HCT116 (cell line): ENCODE data around the gene MCM8. TPM values are rescaled to one million over a fixed set of nuclear protein-coding genes. Genes with fewer than 3 reads are reported as not detected.

ENCODE experiments used
- ATAC-seq: fragments of 200-7000 bp; cut with Tn5 transposase; 2 replicates; pipeline ENCODE4 v1.9.1; 2020; ENCODE audit warnings: mild to moderate bottlenecking, moderate library complexity
- BruUV-seq: library from RNA; stranded (reverse); fragments of 400-500 nt; replicated peaks from 2 replicates; lab custom pipeline; 2021; lab: Mats Ljungman, UMichigan
- CTCF ChIA-PET: fragments of 300-600 bp; sonication (Branson Sonifier 250); formaldehyde crosslinking; loops from one replicate; lab custom pipeline; 2021; ENCODE audit warnings: antibody characterized with exemption; lab: Charles Lee
- POLR2A ChIA-PET: fragments of 300-600, 350-600 bp; sonication (Branson Sonifier 250); formaldehyde crosslinking; loops from one replicate; lab custom pipeline; 2021; ENCODE audit warnings: antibody characterized with exemption; lab: Charles Lee
- RAD21 ChIA-PET, 2 experiments: fragments of 300-600 bp; sonication (Branson Sonifier 250); formaldehyde crosslinking; loops; one replicate each; lab custom pipeline; 2023; ENCODE audit warnings: low total read pairs in 2 of 2; ENCODE audit not compliant: uncharacterized antibody in 2 of 2, unreplicated experiment in 2 of 2, low non-redundant PET in 1 of 2; lab: Charles Lee
- DNase-seq: peaks from one replicate; pipeline ENCODE4 v3.0.0-alpha.2; 2010; ENCODE audit warnings: low read depth, low spot score
- H2AFZ ChIP-seq: fragments of 200-600 bp; shearing (Covaris generic), sonication (generic); 2 replicates; pipeline ENCODE4 v1.6.1; 2017; ENCODE audit warnings: low read depth, mixed run types, mixed read lengths, antibody characterized with exemption, low read length; ENCODE audit not compliant: poor library complexity, severe bottlenecking
- H3K27ac ChIP-seq: 2 replicates; pipeline ENCODE4 v1.5.1; 2012; ENCODE audit warnings: low read depth, low read length
- H3K27me3 ChIP-seq: fragments of 200-600 bp; sonication (generic); 2 replicates; pipeline ENCODE4 v1.6.1; 2016; ENCODE audit warnings: mixed run types, low read length, mixed read lengths; ENCODE audit not compliant: insufficient read depth
- H3K36me3 ChIP-seq, 2 experiments: fragments of 200-500 bp in 1 of 2; fragments of 200-600 bp in 1 of 2; sonication (Bioruptor generic) in 1 of 2; sonication (generic) in 1 of 2; 2 replicates each; pipeline versions ENCODE4 v1.5.1 to v1.6.1; 2014 to 2016; ENCODE audit warnings: low read length in 2 of 2, inconsistent platforms in 1 of 2, mixed read lengths in 1 of 2, mixed run types in 1 of 2; ENCODE audit not compliant: insufficient read depth in 2 of 2, control insufficient read depth in 1 of 2
- H3K4me1 ChIP-seq, 2 experiments: fragments of 200-600 bp in 1 of 2; sonication (generic) in 1 of 2; 2 replicates each; pipeline versions ENCODE4 v1.5.1 to v1.6.1; 2012 to 2017; ENCODE audit warnings: low read length in 2 of 2, inconsistent platforms in 1 of 2, mild to moderate bottlenecking in 1 of 2, mixed read lengths in 1 of 2, mixed run types in 1 of 2, moderate library complexity in 1 of 2; ENCODE audit not compliant: insufficient read depth in 2 of 2, control insufficient read depth in 1 of 2
- H3K4me2 ChIP-seq: fragments of 200-600 bp; sonication (generic); 2 replicates; pipeline ENCODE4 v1.6.1; 2017; ENCODE audit warnings: mixed run types, low read length, mixed read lengths
- H3K4me3 ChIP-seq, 2 experiments: fragments of 200-600 bp in 1 of 2; sonication (generic) in 1 of 2; replicated peaks in 1 of 2; 2 replicates each; pipeline ENCODE4 v1.5.1; 2011 to 2016; ENCODE audit warnings: low read length in 2 of 2, control low read depth in 1 of 2, low read depth in 1 of 2, mild to moderate bottlenecking in 1 of 2, mixed read lengths in 1 of 2, mixed run types in 1 of 2
- H3K79me2 ChIP-seq: fragments of 200-600 bp; sonication (generic); 2 replicates; pipeline ENCODE4 v1.6.1; 2017; ENCODE audit warnings: mild to moderate bottlenecking, mixed run types, low read length, moderate library complexity, mixed read lengths; ENCODE audit not compliant: insufficient read depth
- H3K9ac ChIP-seq: fragments of 200-600 bp; sonication (generic); 2 replicates; pipeline ENCODE4 v1.6.1; 2016; ENCODE audit warnings: low read length, mixed read lengths
- H3K9me2 ChIP-seq: fragments of 200-600 bp; sonication (generic), shearing (Covaris generic); 2 replicates; pipeline ENCODE4 v1.6.1; 2017; ENCODE audit warnings: mixed run types, mild to moderate bottlenecking, moderate library complexity; ENCODE audit not compliant: insufficient read depth
- H3K9me3 ChIP-seq, 2 experiments: fragments of 200-500 bp in 1 of 2; fragments of 200-600 bp in 1 of 2; sonication (Bioruptor generic) in 1 of 2; sonication (generic) in 1 of 2; 2 replicates each; pipeline ENCODE4 v1.6.1; 2014 to 2017; ENCODE audit warnings: low read length in 2 of 2, mixed read lengths in 2 of 2, inconsistent platforms in 1 of 2, low read depth in 1 of 2, mild to moderate bottlenecking in 1 of 2, mixed run types in 1 of 2, moderate library complexity in 1 of 2; ENCODE audit not compliant: control insufficient read depth in 1 of 2, insufficient read depth in 1 of 2
- H4K20me1 ChIP-seq: fragments of 200-600 bp; sonication (generic), shearing (Covaris generic); 2 replicates; pipeline ENCODE4 v1.6.1; 2017; ENCODE audit warnings: mixed run types, mild to moderate bottlenecking, moderate library complexity; ENCODE audit not compliant: insufficient read depth
- CEBPB ChIP-seq: IDR thresholded peaks from 2 replicates; pipeline ENCODE4 v1.6.1; 2012; ENCODE audit warnings: low read depth
- CTCF ChIP-seq, 3 experiments: fragments of 200-600 bp in 1 of 3; sonication (generic) in 1 of 3; IDR thresholded peaks in 2 of 3; conservative IDR thresholded peaks in 1 of 3; 2 replicates each; pipeline ENCODE4 v1.5.1; 2012 to 2017; ENCODE audit warnings: low read depth in 2 of 3, low read length in 2 of 3, antibody characterized with exemption in 1 of 3, borderline replicate concordance in 1 of 3, control low read depth in 1 of 3, mild to moderate bottlenecking in 1 of 3, mixed read lengths in 1 of 3, mixed run types in 1 of 3, moderate library complexity in 1 of 3; ENCODE audit not compliant: insufficient read depth in 1 of 3
- ELF1 ChIP-seq: IDR thresholded peaks from 2 replicates; pipeline ENCODE4 v1.6.1; 2012; ENCODE audit warnings: low read depth, borderline replicate concordance
- EZH2 ChIP-seq: fragments of 200-600 bp; sonication (generic); IDR thresholded peaks from 2 replicates; pipeline ENCODE4 v1.6.1; 2017; ENCODE audit warnings: antibody characterized with exemption, mixed run types
- POLR2A ChIP-seq: IDR thresholded peaks from 2 replicates; pipeline ENCODE4 v1.7.0; 2011; ENCODE audit warnings: borderline replicate concordance; ENCODE audit not compliant: insufficient read depth, insufficient read length; ENCODE audit errors: extremely low read depth
- RAD21 ChIP-seq: IDR thresholded peaks from 2 replicates; pipeline ENCODE4 v1.6.1; 2012; ENCODE audit warnings: low read depth, mild to moderate bottlenecking
- REST ChIP-seq: IDR thresholded peaks from 2 replicates; pipeline ENCODE4 v1.6.1; 2012; ENCODE audit warnings: low read depth
- SP1 ChIP-seq: IDR thresholded peaks from 2 replicates; pipeline ENCODE4 v1.6.1; 2012; ENCODE audit warnings: low read depth
- ZNF274 ChIP-seq: fragments of 200-500 bp; sonication (Bioruptor generic); IDR thresholded peaks from 2 replicates; pipeline ENCODE4 v1.6.1; 2014; ENCODE audit warnings: mild to moderate bottlenecking, low read depth, low read length, inconsistent platforms
- intact Hi-C: fragments of 100-400 bp; cut with micrococcal nuclease; formaldehyde crosslinking; loops from 2 replicates; pipeline ENCODE4 v1.10.0; 2022
- total RNA-seq: library from RNA; stranded (reverse); gene quantifications from one replicate; pipeline ENCODE4 v1.2.1, GENCODE V29; 2021; ENCODE audit not compliant: unreplicated experiment
- TF ChIP-seq, protein P1 (sequence below): IDR thresholded peaks from 2 replicates; pipeline ENCODE4 v1.6.1; 2012
- TF ChIP-seq, protein P2 (sequence below): IDR thresholded peaks from 2 replicates; pipeline ENCODE4 v1.6.1; 2011; ENCODE audit warnings: mild to moderate bottlenecking, low read length, moderate library complexity; ENCODE audit not compliant: insufficient replicate concordance; ENCODE audit errors: extremely low read depth

The MCM8 gene
- total RNA-seq, 1 experiment from 2014 or later, result 21.9 TPM

- Histone ChIP-seq H4K20me1 (peaks cover 4% of the 10 kb centered on the region; the same call in 1 of the 2 replicates), H3K9me3 (peaks cover 0 to 8% of the 10 kb centered on the region in 2 experiments; a peak in 1 of 4 replicates), H3K36me3 (peaks cover 23 to 34% of the 10 kb centered on the region in 2 experiments), H3K27me3 (no peaks in the 10 kb centered on the region), H3K4me2 (no peak overlapping the region), H3K4me1 (no peaks in the 10 kb centered on the region), H3K9me2 (no peaks in the 10 kb centered on the region), H3K9ac (no peak overlapping the region)
- DNase-seq (no peak), ATAC-seq (no peak)
- ChIA-PET POLR2A (no interaction called here), CTCF (no interaction called here)
- intact Hi-C loops, result no loop called here
- no peak for TF ChIP-seq CEBPB
- TF ChIP-seq, protein P1, sequence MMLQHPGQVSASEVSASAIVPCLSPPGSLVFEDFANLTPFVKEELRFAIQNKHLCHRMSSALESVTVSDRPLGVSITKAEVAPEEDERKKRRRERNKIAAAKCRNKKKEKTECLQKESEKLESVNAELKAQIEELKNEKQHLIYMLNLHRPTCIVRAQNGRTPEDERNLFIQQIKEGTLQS, result no peak
- TF ChIP-seq, all 23 proteins: peak for 0
- Histone ChIP-seq H3K4me3 (no peak overlapping the region), H2AFZ (no peak overlapping the region), H3K27ac (no peak overlapping the region), H3K79me2 (peaks cover 73% of the 10 kb centered on the region)
- RAD21 ChIA-PET, result no interaction called here
- no TSS peak for BruUV-seq
Observed at GRCh38 chr20:6026051-6026450, 75.6 kb downstream of the MCM8 start.

GRCh38 chr20:6028818-6029217, 78.4 kb downstream of the MCM8 start:
- Histone ChIP-seq H4K20me1 (peaks cover 10% of the 10 kb centered on the region; the same call in 1 of the 2 replicates), H3K9me3 (peaks cover 0 to 8% of the 10 kb centered on the region in 2 experiments; a peak in 1 of 4 replicates), H3K36me3 (peaks cover 16 to 25% of the 10 kb centered on the region in 2 experiments), H3K9ac (no peak overlapping the region), H3K4me3 (no peak overlapping the region), H3K4me1 (no peaks in the 10 kb centered on the region), H3K4me2 (no peak overlapping the region), H2AFZ (no peak overlapping the region), H3K27ac (no peak overlapping the region), H3K9me2 (no peaks in the 10 kb centered on the region), H3K79me2 (peaks cover 58% of the 10 kb centered on the region), H3K27me3 (no peaks in the 10 kb centered on the region)
- BruUV-seq, result no TSS peak
- DNase-seq (no peak), ATAC-seq (no peak)
- intact Hi-C loops, result no loop called here
- RAD21 ChIA-PET, result no interaction called here
- POLR2A ChIA-PET, result no interaction called here
- CTCF ChIA-PET, result no interaction called here
- no peak for TF ChIP-seq ELF1
- no peak for TF ChIP-seq RAD21
- no peak for TF ChIP-seq CEBPB
- TF ChIP-seq EZH2, result no peak
- TF ChIP-seq REST, result no peak
- TF ChIP-seq POLR2A, result no peak
- no peak for TF ChIP-seq SP1
- TF ChIP-seq, protein P1, result no peak
- TF ChIP-seq, protein P2, sequence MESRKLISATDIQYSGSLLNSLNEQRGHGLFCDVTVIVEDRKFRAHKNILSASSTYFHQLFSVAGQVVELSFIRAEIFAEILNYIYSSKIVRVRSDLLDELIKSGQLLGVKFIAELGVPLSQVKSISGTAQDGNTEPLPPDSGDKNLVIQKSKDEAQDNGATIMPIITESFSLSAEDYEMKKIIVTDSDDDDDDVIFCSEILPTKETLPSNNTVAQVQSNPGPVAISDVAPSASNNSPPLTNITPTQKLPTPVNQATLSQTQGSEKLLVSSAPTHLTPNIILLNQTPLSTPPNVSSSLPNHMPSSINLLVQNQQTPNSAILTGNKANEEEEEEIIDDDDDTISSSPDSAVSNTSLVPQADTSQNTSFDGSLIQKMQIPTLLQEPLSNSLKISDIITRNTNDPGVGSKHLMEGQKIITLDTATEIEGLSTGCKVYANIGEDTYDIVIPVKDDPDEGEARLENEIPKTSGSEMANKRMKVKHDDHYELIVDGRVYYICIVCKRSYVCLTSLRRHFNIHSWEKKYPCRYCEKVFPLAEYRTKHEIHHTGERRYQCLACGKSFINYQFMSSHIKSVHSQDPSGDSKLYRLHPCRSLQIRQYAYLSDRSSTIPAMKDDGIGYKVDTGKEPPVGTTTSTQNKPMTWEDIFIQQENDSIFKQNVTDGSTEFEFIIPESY, result no peak
- no peak for TF ChIP-seq ZNF274
- no peak for TF ChIP-seq CTCF (IDR thresholded peaks at IDR 0.05 in 2 of 3, conservative IDR thresholded peaks at IDR 0.05 in 1 of 3; ENCODE audit: borderline replicate concordance in 1 of 3, insufficient read depth in 1 of 3, low read depth in 2 of 3, low read length in 2 of 3)
